GM19238 (cell line): ENCODE measurements around the gene ELF2.
"Not testable (repeated sequence)": the region's sequence is repeated elsewhere in the genome, so short reads cannot be mapped to it uniquely, and the experiment has no call there.

Experiments used
- DNase-seq: peaks from one replicate; pipeline ENCODE4 v3.0.0; 2011; ENCODE audit warnings: low spot score; ENCODE audit not compliant: insufficient read length

ELF2 gene

DNA sequence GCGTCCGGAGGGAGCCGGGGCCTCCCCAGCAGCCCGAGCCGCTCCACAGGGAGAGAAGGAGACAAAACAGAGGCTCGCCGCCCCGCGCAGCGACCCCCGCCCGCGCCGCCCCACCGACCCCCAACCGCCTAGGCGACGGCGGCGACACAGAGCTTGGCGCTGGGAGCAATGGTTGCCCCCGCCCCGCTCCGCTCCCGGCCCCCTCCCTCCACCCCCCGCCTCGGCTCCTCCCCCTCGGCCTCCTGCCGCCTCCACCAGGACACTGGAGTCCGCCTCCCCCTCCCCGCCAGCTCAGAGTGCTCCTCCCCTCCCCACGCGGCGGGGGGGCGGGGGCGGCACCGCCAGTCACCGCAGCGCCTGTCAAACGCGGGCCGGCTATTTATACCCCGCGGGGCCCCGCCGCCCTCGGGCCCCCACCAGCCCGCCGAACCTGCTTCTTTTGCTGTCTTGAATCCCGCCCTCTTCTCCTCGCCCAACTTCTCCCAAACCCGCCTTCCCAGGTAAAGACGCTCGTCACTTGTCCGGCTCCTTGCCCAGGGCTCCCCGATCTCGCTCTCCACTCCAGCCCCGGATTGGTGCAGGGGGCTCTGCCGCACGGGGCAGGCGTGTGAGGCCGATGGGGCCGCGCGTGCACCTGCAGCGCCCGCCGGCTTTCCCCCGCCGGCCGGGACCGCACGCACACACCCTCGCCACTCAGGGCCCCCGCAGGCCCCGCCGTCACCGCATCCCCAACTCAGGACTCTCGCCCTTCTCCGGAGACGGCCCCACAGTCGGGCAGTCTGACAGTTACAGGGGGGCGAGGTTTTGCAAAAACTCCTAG is at the start of gene ELF2:
TSS of gene ELF2 (minus strand) at position 170 of the 820 bp plus-strand sequence. CDS start 39,517 bp downstream, outside the sequence.
- DNase-seq = peak; percentile 76

DNA sequence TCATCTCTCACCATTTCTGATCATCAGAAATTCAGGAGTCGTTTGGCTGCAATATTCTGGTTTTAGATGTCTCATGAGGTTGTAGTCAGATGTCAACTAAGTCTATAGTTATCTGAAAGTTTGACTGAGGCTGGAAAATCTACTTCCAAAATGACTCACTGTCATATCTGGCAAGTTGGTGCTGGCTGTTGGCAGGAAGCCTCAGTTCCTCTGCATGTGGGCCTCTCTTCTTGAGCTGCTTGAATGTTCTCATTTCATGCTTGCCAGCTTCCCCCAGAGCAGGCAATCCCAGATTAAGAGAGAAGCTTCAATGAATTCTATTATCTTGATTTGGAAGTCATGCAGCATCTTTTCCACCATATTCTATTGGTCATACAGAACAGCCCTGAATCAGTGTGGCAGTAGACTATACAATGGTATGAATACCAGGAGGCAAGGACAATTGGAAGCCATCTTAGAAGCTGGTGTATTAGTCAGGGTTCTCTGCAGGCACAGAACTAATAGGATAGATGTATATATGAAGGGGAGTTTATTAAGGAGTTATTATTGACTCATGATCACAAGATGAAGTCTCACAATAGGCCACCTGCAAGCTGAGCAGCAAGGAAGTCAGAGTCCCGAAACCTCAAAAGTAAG is 46.8 kb upstream of the ELF2 start:
- no peak for DNase-seq

DNA sequence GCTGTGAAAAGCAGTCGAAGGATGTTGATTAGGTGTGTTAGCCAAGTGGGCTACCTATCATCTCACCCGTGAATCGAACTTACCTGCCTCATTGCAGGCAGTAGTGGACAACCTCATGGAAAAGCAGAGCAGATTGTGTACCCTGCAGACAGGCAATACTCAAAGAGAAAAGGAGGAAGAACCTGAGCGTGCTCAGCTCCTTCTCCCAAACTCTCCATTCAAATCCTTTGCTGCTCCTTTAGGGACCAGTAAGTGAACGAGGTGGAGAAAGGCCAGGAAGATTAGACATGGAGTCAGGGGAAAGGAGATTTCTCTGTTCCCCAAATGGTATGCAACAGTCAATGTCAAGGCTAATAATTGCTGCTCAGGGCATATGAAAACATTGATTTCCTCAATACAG is 45.2 kb upstream of the ELF2 start:
- DNase-seq = no peak

DNA sequence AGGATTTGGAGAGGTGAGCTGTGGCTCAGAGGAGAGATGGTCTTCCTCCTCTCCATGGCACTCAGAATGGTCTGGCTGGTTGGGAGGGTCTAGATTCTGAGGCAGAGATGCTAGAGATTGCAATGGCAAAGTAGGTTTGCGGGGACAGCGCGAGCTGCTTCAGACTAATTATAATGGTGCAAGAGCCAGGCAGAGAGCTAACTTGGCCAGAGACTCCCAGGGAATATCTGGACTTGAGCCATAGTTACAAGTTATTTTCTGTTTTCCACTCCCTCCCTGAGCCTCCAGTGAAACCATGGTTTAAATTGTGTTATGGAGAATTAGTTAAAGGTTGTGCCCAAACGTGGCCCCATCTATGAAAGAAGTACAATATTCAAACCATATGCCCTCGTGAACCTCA is 44.7 kb upstream of the ELF2 start:
- no peak for DNase-seq

- DNase-seq = no peak
Observed at GRCh38 chr4:139219450-139220055, 42.5 kb upstream of the ELF2 start.

- DNase-seq = peak; percentile 41
Observed at GRCh38 chr4:139214039-139214534, 37.1 kb upstream of the ELF2 start.

DNA sequence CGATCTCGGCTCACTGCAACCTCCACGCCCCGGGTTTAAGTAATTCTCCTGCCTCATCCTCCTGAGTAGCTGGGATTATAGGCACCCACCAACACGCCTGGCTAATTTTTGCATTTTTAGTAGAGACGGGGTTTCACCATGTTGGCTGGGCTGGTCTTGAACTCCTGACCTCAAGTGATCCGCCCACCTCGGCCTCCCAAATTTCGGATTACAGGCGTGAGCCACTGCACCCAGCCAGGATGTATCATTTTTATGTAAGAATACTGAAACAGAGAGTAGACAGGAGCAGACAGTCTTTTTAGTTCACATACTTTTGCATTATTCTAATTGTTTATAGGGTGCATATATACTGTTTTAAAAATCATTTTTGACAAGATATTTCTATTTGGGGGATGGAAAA is 36.6 kb upstream of the ELF2 start:
- not testable (repeated sequence) for DNase-seq

- no peak for DNase-seq
Observed at GRCh38 chr4:139212900-139213299, 35.9 kb upstream of the ELF2 start.

DNA sequence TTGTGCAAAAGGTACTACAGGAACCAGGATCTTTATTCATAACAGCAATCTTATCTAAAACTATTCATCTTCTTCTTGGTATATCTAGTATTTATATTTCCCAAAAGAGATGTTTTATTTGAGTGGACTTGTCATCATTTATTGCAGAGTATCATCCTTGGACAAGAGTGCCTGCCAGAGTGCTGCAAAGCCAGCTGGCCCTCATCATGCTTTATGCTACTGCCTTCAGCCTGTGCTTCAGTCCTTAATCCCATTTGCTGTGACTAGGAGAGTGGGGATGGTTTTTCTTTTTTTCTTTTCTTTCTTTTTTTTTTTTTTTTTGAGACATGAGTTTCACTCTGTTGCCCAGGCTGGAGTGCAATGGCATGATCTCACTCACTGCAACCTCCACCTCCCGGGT is 33.5 kb upstream of the ELF2 start:
- no peak for DNase-seq

GRCh38 chr4:139209470-139210063 is 32.5 kb upstream of the ELF2 start:
- DNase-seq = no peak

DNA sequence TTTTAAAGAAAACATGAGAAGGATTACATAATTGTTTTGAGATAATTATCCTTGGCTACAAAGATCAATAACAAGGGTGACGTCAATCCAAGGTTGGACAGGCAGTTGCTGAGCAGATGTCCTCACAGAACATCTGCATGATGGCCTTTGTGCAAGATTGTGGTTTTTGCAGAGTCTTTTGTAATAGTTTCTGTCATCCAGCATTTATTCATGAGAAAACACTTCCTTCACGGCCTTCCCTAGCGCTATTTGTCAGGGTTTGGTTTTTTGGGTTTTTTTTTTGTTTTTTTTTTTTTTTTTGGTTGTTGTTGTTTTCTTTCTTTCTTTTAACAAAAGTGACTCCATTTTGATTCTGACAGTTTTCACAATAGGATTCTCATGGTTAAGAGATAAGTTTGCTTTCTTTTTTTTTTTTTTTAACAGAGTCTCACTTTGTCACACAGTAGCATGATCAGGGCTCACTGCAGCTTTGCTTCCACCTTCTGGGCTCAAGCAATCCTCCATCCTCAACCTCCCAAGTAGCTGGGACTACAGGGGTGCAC is 31.5 kb upstream of the ELF2 start:
- no peak for DNase-seq

- no peak for DNase-seq
Observed at GRCh38 chr4:139207873-139208403, 30.9 kb upstream of the ELF2 start.

GRCh38 chr4:139207247-139207646 is 30.2 kb upstream of the ELF2 start:
- DNase-seq = no peak

GRCh38 chr4:139202991-139203390 is 26.0 kb upstream of the ELF2 start:
- no peak for DNase-seq

DNA sequence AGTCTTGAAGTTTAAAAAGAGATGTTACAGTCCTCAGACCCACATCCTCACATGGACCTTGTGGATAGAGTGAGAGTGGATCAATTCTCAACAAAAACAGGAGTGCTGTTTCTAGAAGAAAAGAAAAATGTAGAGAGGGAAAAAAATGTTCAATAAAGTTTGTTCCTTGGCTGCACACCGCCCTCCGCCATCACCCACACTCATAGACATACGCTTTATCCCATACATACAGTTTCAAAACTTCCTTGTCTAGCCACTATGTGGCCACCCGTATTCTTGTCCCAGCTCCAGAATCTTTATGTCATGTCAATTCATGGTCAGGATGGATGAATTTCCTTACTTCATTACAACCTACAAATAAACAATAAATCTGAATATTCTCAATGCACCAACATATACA is 23.5 kb upstream of the ELF2 start:
- DNase-seq = no peak

DNA sequence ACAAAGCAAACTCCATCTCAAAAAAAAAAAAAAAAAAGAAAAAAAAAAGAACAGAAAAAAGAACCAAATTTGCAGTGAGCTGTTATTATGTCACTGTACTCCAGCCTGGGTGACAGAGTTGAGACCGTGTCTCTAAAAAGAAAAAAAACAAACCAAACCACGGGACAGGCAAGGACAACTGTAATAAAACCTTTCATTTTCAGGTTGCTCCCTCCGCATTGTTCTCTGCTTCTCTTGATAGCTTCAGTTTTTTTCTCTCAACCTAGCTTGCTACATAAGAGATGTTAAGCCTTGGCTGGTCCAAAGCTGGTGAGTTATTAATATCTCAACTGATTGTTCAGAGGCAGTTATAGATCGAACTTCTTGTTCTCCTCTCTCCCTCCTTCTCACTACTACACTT is 23.1 kb upstream of the ELF2 start:
- no peak for DNase-seq

- DNase-seq = not testable (repeated sequence)
Observed at GRCh38 chr4:139197214-139197613, 20.2 kb upstream of the ELF2 start.

DNA sequence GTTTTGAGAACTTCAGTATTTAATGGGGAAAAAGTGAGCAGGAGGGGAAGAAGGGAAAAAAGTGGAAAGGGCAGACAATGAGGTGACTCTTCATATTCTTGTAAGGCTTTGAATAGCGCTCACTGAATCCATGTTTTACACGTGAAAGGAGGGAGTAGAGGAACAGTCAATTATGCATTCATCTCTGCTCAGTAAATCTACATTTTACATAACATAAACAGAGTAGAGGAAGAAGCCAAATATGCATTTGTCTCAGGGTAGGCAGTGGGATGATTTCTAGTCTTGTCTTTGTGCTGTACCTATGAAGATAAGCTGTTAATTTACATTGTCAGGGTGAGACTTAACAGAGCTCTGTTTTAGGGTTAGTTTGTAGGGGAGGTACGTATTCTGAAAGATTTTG is 19.4 kb upstream of the ELF2 start:
- DNase-seq = no peak

- no peak for DNase-seq
Observed at GRCh38 chr4:139191373-139191772, 14.4 kb upstream of the ELF2 start.

- DNase-seq = no peak
Observed at GRCh38 chr4:139189972-139190371, 13.0 kb upstream of the ELF2 start.

DNA sequence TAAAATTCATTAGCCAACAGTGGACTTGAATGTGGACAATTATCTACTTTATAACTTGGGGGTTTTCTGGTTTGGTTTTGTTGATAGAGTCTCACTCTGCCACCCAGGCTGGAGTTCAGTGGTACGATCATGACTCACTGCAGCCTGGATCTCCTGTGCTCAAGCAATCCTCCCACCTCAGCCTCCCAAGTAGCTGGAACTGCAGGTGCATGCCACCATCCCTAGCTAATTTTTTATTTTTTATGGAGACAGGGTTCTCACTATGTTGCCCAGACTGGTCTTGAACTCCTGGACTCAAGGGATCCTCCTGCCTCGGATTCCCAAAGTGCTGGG is 12.4 kb upstream of the ELF2 start:
- DNase-seq = no peak
